ENCODE data around the gene PRRC2B.

- TF ChIP-seq CTCF (IDR thresholded peaks at IDR 0.05) (no peak), POLR2A (IDR thresholded peaks at IDR 0.05) (no peak)
Measured at GRCh38 chr9:131419026-131419614, 25.2 kb downstream of the PRRC2B start.
